HG03571 (cell line): Measurements from ENCODE around the gene ILK.

Experiments
- ATAC-seq: cut with Tn5 transposase; IDR thresholded peaks from one replicate; pipeline ENCODE4 v1.9.1; 2021; ENCODE audit not compliant: unreplicated experiment

The ILK gene

DNA sequence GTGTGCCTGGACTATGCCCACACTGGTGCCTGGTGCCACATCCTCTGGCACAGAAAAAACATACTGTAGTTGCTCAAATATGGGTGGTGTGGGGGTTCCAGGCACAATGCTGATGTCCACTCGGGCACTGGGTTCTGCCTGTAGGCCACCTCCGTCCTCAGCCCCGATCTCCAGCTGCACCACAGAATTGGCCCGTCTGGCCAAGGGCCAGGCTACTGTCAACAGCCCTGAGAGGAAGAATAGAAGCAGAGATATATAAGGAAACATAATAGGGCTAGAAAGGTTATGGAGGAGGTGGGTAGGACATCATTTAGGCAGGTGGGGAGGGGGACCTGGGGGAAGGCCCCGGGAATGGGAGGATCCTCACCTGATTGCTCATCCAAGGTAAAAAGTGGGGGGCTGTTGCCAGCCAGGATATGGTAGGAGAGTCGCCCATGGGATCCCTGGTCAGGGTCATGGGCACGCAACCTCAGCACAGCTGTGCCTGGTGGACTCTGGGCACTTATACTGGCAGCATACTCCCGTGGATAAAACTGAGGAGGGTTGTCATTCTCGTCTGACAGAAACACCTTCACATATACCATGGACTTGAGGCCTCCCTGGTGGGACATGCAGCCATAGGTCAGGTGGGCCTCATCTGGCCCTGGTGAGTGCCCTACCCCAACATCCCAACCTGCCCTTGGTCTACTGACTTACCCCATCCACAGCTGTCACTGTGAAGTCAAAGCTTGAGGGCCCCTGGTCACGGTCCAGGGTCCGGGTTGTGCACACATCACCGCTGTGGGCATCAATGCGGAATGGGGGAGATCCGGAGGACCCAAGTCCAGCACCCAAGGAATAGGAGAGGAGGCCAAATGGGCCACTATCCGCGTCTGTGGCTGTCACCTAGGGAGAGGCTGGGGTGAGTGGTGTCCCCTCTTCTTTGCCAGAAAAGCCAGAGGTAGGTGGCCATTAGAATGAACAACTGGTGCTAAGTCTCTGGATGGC is 30.1 kb downstream of the ILK start:
- no peak for ATAC-seq

DNA sequence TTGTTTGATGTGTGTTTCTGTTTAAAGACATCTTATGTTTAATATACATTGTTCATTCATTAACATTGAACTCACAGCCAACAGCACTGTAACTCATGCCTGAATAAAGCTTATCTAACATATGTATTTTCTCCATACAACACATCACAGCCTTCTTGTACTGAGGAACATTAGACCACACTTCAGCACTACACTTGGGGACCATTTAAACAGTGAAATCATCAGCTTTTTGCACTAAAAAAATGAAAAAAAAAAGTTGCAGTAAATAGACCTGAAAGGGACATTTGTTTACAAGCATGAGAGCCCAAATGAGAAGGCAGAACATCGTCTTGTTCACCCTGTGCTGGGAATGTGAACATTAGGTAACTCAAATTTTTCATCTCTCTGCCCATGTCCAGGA is 31.0 kb downstream of the ILK start:
- no peak for ATAC-seq

DNA sequence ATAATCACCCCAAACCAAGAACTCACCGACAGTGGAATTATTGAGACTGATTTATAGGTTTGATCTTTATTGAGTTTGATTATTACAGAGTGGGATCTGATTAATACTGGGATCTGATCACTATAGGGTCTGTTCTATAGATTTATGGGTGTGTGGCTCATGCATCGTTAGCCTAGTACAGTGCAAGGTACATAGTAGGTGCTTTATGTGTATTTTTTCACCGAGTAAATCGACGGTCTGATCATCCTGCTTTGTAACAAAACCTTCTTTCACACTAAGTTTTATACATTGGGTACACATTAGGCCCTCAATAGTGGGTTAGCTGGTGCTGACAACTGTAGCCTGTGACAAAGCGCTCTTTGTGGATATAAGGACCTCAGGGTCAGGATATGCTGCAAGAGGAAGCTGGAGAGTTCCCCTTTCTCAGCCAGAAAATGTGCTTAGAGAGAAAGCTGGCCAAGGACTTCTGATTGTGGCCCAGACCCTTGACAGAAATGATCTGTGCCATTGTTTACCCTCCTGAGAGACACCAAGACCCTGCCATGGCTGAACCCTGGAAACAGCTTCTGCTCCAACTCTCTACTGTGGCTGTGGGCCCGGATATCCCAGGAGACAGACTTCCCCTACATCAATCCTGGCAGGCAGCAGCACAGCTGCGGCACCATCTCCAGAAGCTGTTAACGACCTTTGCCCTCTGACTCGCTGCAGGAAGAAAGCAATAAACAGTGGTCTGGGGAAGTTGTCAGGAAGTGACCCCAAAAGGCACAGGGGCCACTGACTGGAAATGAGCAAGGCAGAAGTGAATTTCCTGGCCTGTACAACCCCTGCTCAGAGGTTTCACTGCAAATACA is 31.7 kb downstream of the ILK start:
- no peak for ATAC-seq

DNA sequence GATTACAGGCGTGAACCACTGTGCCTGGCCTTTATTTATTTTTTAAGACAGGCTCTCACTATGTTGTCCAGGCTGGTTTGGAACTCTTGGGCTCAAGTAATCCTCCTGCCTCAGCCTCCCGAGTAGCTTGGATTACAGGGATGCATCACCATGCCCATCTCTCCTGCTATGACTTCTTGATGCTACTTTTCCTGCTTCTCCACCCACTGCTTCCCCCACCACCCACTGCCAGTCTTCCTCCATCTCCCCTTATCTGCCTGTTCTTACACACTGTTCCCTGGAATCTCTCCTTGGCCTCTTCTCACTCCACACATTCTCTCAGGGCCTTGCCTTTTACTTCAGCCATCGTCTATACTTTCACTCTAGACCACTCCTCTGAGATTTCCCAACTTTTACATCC is 32.9 kb downstream of the ILK start:
- no peak for ATAC-seq

DNA sequence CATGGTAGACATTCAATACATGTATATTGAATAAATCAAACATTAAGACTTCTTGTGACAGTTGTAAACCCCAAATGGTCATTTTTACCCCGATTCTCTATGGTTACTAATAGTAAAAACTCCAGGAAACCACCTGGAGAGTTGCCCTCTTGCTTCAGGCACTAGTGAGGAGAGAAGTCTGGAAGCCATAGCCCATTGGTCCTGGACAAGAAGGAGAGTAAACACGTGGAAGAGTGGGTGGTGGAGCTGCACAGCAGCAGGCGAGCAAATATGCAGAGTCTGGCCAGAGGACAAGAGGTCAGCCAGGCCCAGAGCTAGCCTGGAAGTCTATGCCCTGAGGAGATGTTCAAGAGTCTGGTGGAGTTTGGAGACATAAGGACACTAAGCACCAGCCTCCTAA is 34.3 kb downstream of the ILK start:
- ATAC-seq = no peak

DNA sequence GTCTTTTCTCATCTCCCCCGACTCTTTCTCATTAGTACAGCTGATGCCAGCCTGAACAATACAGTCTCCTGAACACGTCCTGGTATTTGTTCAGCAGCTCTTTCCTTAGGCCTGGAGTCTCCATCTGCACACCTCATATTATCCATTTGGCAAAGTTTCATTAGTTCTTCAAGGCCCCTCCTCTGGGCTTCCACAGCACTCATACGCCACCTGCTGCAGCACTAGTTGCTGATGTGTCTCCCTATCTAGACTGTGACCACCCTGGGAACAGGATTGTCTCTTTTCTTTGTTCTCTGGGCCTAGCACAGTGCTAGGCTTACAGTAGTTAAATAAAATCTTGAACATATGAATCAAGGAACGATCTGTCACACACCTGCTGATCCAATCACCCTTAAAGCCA is 34.9 kb downstream of the ILK start:
- ATAC-seq = no peak

DNA sequence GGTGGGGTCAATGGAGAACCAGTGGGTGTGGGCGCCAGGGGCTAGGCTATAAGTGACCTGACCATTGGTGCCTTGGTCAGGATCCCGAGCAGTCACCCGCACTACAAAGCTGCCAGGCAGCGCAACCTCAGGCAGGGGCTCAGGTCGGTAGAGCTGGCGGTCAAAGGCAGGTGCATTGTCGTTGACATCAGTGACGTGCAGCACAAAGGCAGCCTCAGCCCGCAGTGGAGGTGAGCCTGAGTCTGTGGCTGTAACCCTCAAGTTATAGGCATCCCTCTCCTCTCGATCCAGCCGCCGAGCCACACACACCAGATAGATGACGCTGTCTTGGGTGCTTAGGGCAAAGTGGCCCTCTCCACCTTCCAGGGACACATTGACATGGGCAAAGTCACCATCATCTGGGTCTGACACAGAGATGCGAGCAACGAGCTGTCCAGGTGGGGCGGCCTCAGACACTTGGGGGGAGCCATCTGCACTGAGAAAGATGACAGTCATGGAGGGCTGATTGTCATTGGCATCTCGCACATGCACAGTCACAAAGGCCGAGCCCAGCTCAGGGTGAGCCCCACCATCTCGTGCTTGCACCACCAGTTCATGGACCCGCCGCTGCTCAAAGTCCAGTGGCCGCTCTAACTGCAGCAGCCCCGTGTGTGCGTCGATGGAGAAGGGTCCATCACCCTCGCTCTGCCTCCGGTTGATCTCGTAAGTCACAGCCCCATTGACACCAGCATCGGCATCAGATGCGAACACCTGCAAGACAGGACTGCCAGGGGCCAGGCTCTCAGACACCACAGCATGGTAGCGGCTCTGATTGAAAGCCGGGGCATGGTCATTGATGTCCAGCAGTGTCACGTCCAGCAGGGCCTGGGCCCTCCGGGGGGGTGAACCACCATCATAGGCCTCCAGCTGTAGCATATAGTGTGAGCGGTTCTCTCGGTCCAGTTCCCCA is 36.7 kb downstream of the ILK start:
- ATAC-seq = no peak

DNA sequence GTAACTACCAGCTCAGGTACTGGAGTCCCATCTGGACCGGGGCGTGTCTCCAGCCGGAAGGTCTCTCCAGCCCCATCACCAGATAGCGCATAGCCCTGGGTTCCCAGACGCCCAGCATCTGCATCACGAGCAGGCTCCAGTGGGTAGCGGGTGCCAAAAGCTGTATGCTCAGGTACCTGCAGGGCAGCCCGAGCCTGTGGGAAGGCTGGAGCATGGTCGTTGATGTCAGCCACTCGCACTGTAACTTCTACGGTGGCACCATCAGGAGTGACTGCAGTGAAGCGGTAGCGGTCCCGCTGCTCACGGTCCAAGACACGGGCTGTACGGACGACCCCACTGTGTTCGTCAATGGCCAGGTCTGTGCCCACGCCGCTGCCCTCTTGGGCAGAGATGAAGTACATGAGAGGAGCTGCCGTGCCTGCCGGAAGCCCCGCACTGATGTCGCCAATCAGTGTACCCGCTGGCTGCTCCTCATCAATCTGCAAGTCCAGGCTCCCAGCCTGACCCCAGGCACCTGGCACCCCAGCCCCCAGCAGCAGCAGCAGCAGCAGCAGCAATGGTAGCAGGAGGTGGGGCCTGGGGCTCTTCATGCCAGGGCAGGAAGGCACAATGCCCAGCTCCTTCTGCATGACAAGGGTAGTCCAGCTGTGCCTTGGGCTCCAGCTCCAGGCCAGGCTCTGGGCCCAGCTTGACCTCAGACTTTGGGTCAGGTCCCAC is 37.6 kb downstream of the ILK start:
- no peak for ATAC-seq

DNA sequence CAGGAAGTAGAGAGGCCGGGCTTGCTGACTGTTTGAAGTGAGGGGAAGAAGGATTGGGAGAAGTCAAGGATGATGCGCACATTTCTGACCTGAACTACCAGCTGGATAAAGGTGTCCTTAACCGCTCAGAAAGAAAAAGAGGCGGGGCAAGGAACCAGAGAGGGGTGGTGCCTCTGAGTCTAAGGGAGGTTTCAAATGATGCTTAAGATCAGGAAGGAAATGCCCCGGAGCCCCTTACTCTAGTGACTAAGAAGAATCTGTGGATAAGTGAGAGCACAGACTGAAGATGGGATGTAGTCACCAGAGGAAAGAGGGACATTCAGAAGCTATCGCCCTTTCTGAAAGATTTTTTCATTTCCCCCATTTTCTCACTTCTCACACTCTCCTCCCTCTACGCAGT is 39.4 kb downstream of the ILK start:
- ATAC-seq = no peak

DNA sequence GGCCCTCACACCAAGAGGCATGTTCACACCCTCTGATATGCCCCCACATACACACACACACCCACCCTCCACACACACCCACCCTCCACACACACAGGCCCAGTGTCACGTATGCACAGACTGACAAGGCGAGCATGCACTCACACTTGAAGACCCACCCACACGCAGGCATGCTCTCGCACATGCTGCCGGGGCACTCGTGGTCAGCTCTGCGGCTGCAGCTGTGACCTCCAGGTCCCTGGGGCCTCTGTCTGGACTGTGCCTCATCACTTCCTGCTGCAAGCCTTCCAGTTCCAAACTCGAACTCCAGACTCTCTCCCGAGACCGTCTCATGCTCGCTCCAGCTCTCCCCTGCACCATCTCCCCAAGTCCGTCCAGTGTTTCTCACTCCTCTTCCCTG is 42.5 kb downstream of the ILK start:
- no peak for ATAC-seq

DNA sequence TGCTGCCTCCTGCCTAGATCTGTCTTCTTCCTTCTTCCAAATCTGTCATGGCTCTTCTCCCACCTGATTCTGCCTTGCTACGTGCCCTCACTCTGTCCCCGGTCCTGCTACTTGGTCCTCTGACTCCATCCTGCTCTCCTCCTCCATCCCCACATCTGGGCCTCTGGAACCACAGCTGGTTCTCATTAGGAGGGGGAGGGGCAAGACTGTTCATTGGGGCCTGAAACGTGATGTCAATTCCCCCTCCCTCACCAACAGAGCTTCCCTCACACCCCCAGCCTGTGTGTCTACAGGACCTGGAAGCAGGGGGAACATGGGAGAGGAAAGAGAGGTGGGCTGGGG is 43.0 kb downstream of the ILK start:
- ATAC-seq = no peak

DNA sequence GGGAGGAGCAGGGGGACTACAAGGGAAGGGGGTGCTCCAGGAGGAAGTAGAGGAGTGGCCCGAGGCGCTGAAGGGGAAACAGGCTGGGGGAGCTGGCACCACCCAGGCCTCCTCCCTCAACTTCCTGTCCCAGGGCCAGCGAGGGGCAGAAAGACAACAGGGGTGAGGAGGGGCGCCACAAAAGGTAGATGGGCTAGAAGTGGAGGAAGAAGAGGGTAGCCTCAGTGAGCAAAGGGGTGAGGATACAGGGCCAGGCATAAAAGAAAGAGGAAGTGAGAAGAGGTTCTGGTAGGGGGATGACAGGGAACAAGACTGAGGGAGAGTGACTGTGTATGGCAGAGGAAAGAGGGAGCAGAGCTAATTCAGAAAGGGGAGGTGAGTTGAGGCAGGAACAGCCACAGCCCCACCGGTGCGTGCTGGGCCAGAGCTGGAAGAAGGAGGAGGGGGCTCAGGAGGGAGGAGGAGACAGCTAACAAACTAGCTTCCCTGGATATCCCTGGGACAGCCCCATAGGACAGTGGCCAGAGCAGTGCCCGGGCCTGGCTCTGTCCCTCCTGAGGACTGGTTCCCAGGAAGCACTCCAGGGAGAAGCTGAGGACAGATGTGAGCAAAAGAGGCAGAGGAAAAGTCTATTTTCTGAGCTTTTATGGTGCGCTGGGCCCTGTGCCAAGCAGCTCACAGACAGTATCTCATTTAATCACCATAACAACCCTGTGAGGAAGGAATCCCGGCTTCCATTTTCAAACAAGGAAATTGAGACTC is 43.5 kb downstream of the ILK start:
- peak; percentile 94 for ATAC-seq

DNA sequence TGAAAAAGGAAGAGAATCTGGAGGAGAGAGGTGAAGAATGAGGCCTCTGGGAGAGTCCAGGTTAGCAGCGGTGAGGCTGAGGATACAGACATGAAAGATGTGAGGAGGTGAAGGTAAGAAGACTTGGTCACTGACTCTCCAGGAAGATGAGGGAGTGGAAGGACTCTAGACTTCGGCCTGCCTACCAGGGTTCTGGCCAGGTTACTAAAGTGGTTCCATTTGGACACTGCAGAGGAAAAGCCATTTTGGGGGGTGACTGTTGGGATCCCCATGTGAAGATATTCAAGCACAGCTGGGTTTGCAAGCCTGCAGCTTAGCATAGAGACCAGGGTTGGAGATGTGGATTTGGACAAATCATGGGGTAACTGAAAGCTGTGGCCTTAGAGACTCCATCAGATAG is 44.3 kb downstream of the ILK start:
- ATAC-seq = no peak

DNA sequence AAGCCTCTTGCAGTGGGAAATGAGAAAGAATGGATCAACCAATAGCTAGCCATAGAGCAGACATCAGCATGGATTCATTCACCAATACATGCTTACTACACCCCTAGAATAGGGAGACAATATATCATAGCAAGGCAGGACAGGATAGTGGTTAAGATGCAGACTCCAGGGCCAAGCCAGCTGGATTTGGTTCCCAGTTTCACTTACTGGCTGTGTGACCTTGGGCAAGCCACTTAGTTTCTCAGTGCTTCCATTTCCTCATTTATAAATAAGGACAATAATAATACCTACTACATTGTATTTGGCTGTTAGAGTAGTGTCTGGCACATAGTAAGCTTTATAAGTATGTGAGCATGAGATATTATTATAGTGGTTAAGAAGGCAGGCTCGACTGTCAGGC is 44.9 kb downstream of the ILK start:
- ATAC-seq = no peak

DNA sequence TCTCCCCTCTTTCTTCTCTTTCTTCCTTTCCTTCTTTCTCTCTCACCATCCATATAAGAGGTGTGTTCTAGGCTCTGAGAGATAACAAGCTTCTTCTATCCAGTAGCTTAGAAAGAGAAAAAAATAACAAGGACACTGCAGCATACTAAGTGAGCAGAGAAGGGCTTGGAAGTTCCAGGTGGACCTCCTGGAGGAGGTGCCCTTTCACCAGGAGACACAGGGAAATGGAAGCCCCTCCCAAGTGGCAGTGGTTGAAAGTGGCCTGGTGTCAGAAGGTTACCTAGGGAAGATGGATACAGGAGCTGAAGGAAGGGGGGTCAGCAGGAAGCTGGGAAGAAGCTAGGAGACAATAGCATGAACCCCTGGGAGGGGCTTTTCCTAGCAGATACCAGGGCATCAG is 46.5 kb downstream of the ILK start:
- no peak for ATAC-seq

DNA sequence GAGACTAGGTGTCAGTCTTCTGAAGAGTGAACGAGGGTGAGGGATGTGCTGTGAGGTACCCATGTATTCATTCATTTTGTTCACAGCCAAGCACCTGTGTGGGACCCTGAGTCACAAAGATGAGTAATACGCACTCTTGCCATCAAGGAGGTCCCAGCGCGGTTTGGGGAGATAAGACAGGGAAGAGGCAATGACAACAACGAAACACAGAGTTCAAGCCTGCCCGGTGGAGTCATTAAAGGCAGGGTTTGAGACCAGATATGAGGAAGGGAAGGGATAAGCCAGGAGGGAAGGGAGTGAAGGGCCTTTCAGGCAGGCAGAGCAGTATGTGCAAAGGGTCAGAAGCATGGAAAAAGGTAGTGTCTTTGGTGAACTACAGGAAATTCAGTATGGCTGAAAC is 47.4 kb downstream of the ILK start:
- no peak for ATAC-seq

DNA sequence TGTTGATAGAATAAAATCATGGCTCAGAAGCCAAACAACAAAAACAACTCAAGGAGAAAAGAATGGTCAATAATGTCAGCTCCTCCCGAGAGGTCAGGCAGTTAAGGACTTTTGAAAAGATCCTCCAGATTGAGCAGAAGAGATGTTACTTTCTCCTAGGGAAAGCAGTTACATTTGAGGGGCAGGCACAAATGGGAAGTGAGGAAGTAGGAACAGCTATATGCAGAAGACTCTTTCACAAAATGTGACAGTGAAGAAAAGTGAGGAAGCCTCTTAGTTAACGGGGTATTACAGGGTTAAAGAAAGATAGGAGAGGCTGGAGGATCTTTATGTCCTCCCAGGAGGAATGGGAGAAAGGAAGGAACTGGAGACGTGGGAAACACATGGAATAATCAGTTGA is 48.6 kb downstream of the ILK start:
- no peak for ATAC-seq

DNA sequence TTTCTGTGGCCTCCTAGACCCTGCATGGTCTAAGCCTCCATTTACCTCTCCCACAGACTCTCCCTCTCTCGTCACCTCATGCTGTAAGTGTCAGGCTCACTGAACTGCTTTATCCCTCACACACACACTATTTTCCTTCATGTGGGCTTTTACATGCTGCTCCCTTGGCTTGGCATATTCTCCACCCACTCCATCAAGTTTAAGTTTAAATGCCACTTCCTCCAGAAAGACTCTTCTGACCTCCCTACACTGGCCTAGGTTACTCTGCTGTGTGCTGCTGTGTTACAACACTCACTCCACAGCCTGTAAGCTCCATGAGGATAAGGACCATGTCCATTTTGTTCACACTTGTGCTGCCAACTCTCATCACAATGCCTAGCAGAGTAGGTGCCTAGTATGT is 49.5 kb downstream of the ILK start:
- ATAC-seq = no peak

DNA sequence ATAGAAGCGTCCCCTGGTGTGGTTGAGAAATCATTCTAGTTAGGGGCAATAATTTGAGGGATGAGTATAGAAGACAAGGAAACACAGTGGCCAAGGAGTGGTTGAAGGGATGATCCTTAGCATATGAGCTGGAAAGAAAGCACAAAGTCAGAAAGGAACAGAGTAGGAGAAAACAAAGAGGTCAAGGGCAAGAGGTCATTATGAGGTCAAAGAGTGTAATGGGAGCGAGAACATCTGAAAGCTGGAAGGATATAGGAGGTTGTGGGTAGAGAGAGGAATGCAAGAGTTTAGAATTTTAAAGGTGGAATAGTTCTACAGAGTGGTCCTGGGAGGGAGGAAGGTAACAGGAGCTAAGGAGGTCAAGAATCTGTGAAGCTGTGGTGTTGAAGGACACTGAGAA is 50.1 kb downstream of the ILK start:
- ATAC-seq = no peak
